HL-60/S4 (cell line): ENCODE data around the gene SLC47A1.
"Not testable (repeated sequence)": the region's sequence is repeated elsewhere in the genome, so short reads cannot be mapped to it uniquely, and the experiment has no call there.

Experiments
- in situ Hi-C: fragments of 300-500 bp; cut with MboI; formaldehyde crosslinking; loops from 2 replicates; pipeline ENCODE4 v1.14.3; 2022; ENCODE audit warnings: low sequenced_read_pairs

Gene SLC47A1

GRCh38 chr17:19551591-19552148 lies 18.0 kb downstream of the SLC47A1 start:
- in situ Hi-C loops: no loop called here

DNA sequence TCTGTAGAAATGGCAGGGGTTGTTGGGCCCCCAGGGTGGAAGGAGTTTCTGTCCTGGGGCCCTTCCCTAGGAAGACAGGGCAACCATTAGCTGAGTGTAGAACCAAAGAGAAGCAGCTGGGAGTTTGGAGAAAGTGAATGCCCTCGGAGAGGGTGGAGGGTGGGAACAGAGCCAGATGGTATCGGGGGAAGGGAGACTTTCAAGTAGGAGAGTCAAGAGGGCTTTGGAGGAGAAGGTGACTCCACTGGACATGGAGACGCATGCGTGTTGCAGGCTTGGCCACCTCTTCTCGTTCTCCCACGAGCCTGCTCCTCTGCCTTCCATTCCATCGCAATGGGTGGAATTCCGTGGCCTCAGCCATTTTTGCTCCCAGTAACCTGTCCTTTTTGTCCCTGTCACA lies 19.4 kb downstream of the SLC47A1 start:
- in situ Hi-C loops: no loop called here

GRCh38 chr17:19554393-19554792 lies 20.7 kb downstream of the SLC47A1 start:
- in situ Hi-C loops: no loop called here

GRCh38 chr17:19555746-19556145 lies 22.1 kb downstream of the SLC47A1 start:
- in situ Hi-C loops: no loop called here

DNA sequence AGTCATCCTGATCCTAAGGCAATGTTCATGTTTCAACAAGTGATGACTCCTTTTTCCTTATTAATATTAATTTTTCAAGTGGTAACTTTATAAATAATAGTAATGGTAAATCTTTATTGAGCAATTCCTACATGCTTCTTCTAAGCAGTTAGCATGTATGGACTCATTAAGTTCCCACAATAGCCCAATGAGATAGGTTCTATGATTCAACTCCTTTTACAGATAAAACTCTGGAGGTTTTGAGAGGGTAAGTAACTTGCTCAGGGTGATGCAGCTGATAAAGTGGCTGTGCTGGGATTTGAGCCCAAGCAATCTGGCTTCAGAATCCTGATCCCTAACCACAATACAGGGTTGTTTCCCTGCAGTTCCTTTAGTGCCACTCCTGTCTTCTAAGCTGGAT lies 25.3 kb downstream of the SLC47A1 start:
- in situ Hi-C loops: no loop called here

GRCh38 chr17:19561697-19562318 lies 28.2 kb downstream of the SLC47A1 start:
- in situ Hi-C loops: no loop called here

DNA sequence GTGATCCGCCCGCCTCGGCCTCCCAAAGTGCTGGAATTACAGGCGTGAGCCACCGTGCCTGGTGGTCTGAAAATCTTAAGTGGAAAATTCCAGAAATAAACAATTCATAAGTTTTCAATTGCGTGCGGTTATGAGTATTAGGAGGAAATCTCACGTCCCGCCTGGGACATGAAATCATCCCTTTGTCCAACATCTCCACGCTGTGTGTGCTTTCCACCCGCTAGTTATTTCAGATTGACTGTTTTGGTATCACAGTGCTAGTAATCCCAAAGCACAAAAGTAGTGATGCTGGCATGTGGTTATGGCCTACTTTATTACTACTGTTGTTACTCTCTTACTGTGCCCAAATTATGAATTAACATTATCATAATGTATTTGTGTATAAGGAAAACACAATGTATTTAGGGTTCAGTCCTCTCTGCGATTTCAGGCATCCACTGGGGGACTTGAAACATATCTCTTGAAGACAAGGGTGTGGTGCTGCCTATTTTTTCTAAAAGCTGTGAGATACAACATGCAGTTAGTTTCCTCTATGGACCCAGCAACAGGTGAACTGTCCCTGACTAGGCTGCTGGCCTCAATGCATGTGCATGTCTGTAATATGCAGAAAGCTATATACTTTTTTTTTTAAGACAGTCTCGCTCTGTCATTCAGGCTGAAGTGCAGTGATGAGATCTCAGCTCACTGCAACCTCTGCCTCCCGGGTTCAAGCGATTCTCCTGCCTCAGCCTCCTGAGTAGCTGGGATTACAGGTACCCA lies 32.3 kb downstream of the SLC47A1 start:
- in situ Hi-C loops: no loop called here

- in situ Hi-C loops: no loop called here
Measured at GRCh38 chr17:19567216-19568015, 33.8 kb downstream of the SLC47A1 start.

- in situ Hi-C loops: no loop called here
Measured at GRCh38 chr17:19568016-19568350, 34.3 kb downstream of the SLC47A1 start.

DNA sequence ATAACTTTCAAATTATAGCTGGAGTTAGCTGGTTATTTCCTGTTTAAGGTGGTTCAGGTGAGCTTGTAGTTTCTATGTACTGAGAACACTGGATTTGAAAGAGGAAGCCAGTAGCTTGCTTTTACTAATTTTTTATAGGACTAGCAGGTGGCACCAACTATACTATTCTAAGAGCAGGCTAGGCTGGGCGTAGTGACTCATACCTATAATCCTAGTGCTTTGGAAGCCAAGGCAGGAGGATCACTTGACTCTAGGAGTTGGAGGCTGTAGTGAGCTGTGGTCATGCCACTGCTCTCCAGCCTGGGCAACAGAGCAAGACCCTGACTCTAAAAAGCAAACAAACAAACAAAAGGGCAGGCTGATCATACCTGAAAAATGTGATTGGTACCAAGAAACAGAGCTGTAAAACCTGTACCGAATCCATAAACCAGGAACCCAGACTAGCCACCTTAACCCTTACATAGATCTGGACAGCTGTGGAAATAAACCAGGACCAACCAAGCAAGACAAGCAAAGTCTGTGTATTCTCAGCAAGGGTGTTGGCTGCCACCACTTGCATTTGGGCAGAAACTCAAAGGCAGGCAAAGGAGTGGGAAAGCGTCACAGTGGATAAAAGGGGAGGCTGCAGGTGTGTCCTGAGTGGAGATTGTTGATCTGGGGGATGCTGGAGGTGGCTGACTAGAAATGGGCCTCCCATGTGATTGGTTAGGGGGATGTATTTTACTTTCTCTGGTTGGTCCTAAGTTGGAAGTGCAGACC lies 36.3 kb downstream of the SLC47A1 start:
- in situ Hi-C loops: no loop called here

DNA sequence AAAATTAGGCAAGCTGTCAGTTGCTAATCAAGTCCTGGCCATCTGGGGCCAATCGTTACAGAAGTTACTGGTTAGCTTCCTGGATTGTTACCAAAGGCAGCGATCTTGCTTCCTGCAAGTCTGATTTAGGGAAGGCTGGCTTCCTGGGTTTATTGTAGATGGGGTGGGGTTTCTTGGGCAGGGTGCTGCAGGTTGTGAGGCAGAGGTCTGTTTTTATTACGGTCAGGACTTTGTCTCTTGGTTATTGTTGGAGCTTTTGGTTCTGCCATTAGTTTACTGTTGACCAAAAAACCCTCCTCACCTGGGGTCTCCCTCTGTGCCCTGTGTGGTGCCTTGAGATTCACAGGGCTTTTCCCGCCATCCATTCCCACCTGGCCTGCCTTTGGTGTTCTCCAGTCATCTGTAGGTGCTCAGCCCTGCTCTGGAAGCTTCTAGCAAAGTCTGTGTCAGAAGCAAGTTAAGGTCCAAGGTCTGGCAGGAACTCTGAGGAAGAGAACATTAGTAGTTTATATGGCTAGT lies 36.9 kb downstream of the SLC47A1 start:
- in situ Hi-C loops: no loop called here

GRCh38 chr17:19573075-19573474 lies 39.4 kb downstream of the SLC47A1 start:
- in situ Hi-C loops: no loop called here

DNA sequence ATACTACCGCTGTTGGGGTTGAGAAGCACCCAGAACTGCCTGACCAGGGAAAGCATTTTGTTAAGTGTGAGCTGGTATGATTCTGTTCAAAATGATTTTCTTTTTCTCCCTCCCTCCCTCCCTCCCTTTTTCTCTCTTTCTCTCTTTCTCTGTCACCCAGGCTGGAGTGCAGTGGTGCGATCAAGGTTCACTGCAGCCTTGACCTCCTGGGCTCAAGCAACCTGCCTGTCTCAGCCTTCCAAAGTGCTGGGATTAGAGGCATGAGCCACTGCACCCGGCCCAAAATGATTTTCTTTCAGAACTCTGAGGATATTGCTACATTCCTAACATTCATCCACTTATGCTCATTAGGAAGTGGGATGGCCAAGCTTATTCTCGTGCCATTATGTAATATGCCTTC lies 41.3 kb downstream of the SLC47A1 start:
- in situ Hi-C loops: no loop called here

GRCh38 chr17:19578545-19578944 lies 44.9 kb downstream of the SLC47A1 start:
- in situ Hi-C loops: no loop called here

DNA sequence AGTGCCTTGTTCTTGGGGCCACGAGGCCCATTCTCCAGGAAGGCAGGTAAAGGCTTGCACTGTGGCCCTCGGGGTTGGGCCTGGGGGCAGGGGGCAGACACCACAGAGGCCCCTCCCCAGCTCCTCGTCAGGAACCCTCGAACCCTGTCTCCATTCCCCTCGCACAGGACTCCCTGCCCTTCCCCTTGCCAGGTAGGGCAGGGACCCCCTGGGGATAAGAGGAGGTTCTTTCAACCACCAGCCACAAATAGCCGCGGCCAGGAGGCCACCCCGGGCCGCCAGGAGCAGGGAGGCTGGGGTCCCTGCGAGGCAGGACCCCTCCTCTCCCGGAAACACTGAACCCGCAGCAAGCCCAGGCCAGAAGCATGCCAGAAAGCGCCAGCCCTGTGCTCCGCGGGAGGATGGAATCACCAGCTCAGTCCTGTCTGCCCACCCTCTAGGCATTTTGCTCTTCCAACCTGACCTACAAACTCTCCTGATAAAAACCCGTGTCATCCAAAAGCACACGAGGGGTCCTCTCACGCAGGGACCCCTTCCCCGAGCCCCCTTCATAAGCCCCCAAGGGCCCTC lies 45.6 kb downstream of the SLC47A1 start:
- in situ Hi-C loops: no loop called here

DNA sequence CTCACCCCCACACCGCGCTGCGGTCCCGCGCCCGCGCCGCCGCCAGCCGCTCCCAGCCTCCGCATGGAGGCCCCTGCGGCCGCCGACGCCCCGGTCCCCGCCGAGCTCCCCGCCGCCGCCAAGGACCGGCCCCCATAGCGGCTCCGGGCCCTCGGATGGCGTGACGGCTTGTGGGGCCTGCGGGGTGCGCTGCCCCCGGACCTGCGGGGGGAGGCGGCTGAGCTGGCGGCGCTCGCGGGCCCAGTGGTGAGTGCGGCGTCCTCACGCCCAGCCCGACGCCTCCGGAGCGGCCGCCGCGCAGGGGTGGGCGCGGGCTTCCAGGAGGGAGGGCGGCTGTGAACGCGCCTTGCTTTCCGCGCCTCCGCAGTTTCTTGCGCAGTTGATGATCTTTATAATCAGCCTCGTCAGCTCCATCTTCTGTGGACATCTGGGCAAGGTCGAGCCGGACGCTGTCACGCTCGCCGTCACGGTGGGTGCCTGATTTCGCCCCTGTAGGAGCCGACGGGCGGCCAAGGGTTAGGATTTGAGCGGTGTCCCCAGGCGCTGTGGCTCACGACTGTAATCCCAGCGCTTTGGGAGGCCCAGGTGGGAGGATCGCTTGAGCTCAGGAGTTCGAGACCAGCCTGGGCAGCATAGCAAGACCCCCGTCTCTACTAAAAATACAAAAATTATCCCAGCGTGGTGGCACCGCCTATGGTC lies 46.4 kb downstream of the SLC47A1 start:
- in situ Hi-C loops: no loop called here

DNA sequence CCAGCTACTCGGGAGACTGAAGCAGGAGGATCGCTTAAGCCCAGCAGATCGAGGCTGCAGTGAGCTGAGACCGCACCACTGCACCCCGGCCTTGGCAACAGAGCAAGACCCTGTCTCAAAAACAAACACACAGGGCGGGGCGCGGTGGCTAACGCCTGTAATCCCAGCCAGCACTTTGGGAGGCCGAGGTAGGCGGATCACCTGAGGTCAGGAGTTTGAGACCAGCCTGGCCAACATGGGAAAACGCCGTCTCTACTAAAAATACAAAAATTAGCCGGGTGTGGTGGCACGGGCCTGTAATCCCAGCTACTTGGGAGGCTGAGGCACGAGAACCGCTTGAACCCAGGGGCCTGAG lies 46.9 kb downstream of the SLC47A1 start:
- in situ Hi-C loops: not testable (repeated sequence)

DNA sequence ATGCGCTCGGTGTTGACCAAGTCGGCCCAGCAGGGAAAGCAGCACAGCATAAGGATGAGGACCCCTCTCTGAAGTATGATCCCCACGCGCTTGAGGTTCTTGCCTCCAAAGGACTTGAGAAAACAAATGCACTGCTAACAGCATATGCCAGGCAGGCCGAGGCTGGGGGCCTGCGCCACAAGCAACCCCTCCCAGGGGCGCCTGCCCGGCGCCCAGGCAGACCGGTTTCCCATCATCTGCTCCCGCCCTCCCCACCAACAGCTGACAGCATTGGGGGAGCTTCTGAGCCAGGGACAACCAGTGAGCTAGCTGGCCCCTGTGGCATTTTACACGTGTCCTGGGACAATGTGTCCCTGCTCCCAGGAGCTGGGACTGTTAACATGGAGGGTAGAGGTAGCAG lies 48.5 kb downstream of the SLC47A1 start:
- in situ Hi-C loops: not testable (repeated sequence)

DNA sequence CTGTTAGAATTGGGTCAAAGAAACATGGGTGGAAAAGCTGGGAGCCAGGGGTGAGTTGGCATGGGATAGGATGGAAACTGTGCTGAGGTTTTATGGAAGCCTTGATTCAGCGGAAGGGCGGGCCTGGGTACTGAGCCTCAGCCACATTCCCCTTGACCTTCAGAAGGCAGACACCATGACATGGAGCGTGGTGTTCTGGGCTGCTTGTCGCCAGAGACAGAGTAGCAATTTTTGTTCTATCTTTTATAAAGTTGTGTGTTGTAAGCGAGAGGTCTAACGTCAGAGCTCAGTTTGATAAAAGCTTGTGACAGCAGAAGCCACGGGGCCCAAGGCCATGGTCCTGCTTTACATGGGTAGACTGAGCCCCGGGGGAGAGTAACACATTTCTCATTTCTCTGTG lies 50.2 kb downstream of the SLC47A1 start:
- in situ Hi-C loops: no loop called here

DNA sequence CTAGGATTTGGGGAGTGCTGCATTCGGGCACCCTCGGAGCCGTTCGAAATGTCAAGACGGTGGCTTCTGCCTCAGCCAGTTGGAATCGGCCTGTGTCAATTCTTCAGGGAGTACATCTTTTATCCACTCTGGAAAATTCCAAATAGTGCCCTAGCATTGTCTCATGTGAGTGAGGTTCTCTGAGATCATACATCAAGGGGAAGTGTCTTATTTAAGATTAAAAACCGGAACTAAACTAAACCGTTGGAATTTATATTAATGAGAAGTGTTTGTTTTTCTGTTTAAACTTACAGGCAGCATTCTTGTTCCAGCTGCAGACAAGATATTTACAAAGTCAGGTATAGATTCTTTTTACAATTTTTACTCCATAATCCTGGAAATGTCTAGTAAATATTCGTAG lies 56.8 kb downstream of the SLC47A1 start:
- in situ Hi-C loops: no loop called here
